GM12878 (cell line): ENCODE results near the gene MAST1. TPM values are rescaled to one million over a fixed set of nuclear protein-coding genes. Genes with fewer than 3 reads are reported as not detected.

Source experiments
- ATAC-seq: fragments of 200-7000 bp; cut with Tn5 transposase; 3 replicates; pipeline ENCODE4 v1.9.1; 2020; ENCODE audit warnings: mild to moderate bottlenecking, moderate library complexity
- BruUV-seq: library from RNA; stranded (reverse); fragments of 400-500 nt; replicated peaks from 2 replicates; lab custom pipeline; 2021; lab: Mats Ljungman, UMichigan
- CTCF ChIA-PET: fragments of 300-600 bp; sonication (Branson Sonifier 250); formaldehyde crosslinking; extraction: SDS; loops from one replicate; lab custom pipeline; 2021; ENCODE audit warnings: inconsistent platforms; lab: Yijun Ruan, JAX
- POLR2A ChIA-PET: fragments of 350-600 bp; formaldehyde crosslinking; extraction: SDS; loops from one replicate; lab custom pipeline; 2021; ENCODE audit warnings: inconsistent platforms; lab: Charles Lee
- RAD21 ChIA-PET: fragments of 300-600 bp; sonication (Branson Sonifier 250); formaldehyde crosslinking; loops from one replicate; lab custom pipeline; 2023; ENCODE audit warnings: antibody characterized with exemption; ENCODE audit not compliant: unreplicated experiment; lab: Charles Lee
- SMC1A ChIA-PET: fragments of 300-600 bp; sonication (Branson Sonifier 250); formaldehyde crosslinking; loops from one replicate; lab custom pipeline; 2023; ENCODE audit not compliant: unreplicated experiment, uncharacterized antibody; lab: Charles Lee
- DNase-seq: peaks from one replicate; pipeline ENCODE4 v3.0.0-alpha.2; 2011; ENCODE audit warnings: low read depth, low spot score
- FAIRE-seq: peaks from 3 replicates; lab custom pipeline; 2011; peaks lifted over from hg19 to GRCh38; lab: Jason Lieb, UNC
- H2AFZ ChIP-seq: 2 replicates; pipeline ENCODE4 v1.6.0; 2011; ENCODE audit warnings: low read depth, low read length, control low read depth; ENCODE audit not compliant: control insufficient read depth
- H3K27ac ChIP-seq: 2 replicates; pipeline ENCODE4 v1.5.1; 2011; ENCODE audit warnings: control low read depth; ENCODE audit not compliant: control insufficient read depth, insufficient read depth
- H3K27me3 ChIP-seq, 2 experiments: replicated peaks in 1 of 2; 2 replicates each; pipeline versions ENCODE4 v1.6.0 to v1.6.1; 2011; ENCODE audit warnings: low read length in 1 of 2; ENCODE audit not compliant: control insufficient read depth in 2 of 2, insufficient read depth in 2 of 2
- H3K36me3 ChIP-seq, 2 experiments: 2 replicates each; pipeline ENCODE4 v1.5.1; 2011; ENCODE audit warnings: low read length in 1 of 2; ENCODE audit not compliant: control insufficient read depth in 2 of 2, insufficient read depth in 2 of 2
- H3K4me1 ChIP-seq: 2 replicates; pipeline ENCODE4 v1.6.1; 2011; ENCODE audit warnings: mild to moderate bottlenecking, low read length, moderate library complexity, mixed read lengths; ENCODE audit not compliant: control insufficient read depth, insufficient read depth
- H3K4me2 ChIP-seq: 2 replicates; pipeline ENCODE4 v1.6.0; 2011; ENCODE audit warnings: control low read depth; ENCODE audit not compliant: control insufficient read depth, insufficient read depth
- H3K4me3 ChIP-seq: fragments of 200-600 bp; sonication (generic); 2 replicates; pipeline ENCODE4 v1.5.1; 2016
- H3K79me2 ChIP-seq: 2 replicates; pipeline ENCODE4 v1.6.0; 2011; ENCODE audit warnings: low read length; ENCODE audit not compliant: control insufficient read depth, insufficient read depth
- H3K9ac ChIP-seq: 2 replicates; pipeline ENCODE4 v1.8.0; 2011; ENCODE audit warnings: low read length, control low read depth, mixed read lengths; ENCODE audit not compliant: control insufficient read depth, insufficient read depth
- H3K9me3 ChIP-seq: replicated peaks from 3 replicates; pipeline ENCODE4 v1.5.1; 2011; ENCODE audit warnings: mild to moderate bottlenecking, low read length; ENCODE audit not compliant: control insufficient read depth, insufficient read depth
- H4K20me1 ChIP-seq: 2 replicates; pipeline ENCODE4 v1.6.0; 2011; ENCODE audit not compliant: control insufficient read depth, insufficient read depth
- BHLHE40 ChIP-seq, 2 experiments: fragments of 450-650 bp in 1 of 2; IDR thresholded peaks; 2 replicates each; pipeline ENCODE4 v1.6.1; 2011 to 2017; ENCODE audit warnings: low read depth in 2 of 2, borderline replicate concordance in 1 of 2, improper control_type of control experiment in 1 of 2, low read length in 1 of 2, mild to moderate bottlenecking in 1 of 2
- CEBPB ChIP-seq, 2 experiments: fragments of 150-350 bp in 1 of 2; IDR thresholded peaks; 2 replicates each; pipeline ENCODE4 v1.6.1; 2012 to 2014; ENCODE audit warnings: low read depth in 2 of 2, low read length in 2 of 2, borderline replicate concordance in 1 of 2, inconsistent platforms in 1 of 2
- CUX1 ChIP-seq: IDR thresholded peaks from 2 replicates; pipeline ENCODE4 v1.6.1; 2012; ENCODE audit warnings: improper control_type of control experiment, low read depth, low read length; ENCODE audit not compliant: insufficient replicate concordance
- EP300 ChIP-seq, 2 experiments: fragments of 150-350 bp in 1 of 2; IDR thresholded peaks; 2 replicates each; pipeline ENCODE4 v1.6.1; 2011 to 2012; ENCODE audit warnings: low read depth in 2 of 2, low read length in 2 of 2, borderline replicate concordance in 1 of 2, improper control_type of control experiment in 1 of 2, inconsistent platforms in 1 of 2; ENCODE audit not compliant: control insufficient read depth in 1 of 2
- MLLT1 ChIP-seq: fragments of 450-650 bp; IDR thresholded peaks from 2 replicates; pipeline ENCODE4 v1.6.1; 2016; ENCODE audit warnings: mild to moderate bottlenecking
- PKNOX1 ChIP-seq: fragments of 450-650 bp; IDR thresholded peaks from 2 replicates; pipeline ENCODE4 v1.6.1; 2016; ENCODE audit warnings: mild to moderate bottlenecking
- STAT1 ChIP-seq: fragments of 450-650 bp; conservative IDR thresholded peaks from 2 replicates; pipeline ENCODE4 v1.6.1; 2014; ENCODE audit warnings: antibody characterized with exemption, mild to moderate bottlenecking
- WGBS: methylation state at CpG from one replicate; pipeline ENCODE4 v1.1.6; 2016; ENCODE audit warnings: low lambda C conversion rate; ENCODE audit not compliant: insufficient replicate concordance, insufficient coverage; ENCODE audit errors: missing lambda C conversion rate; 5-methylcytosine and 5-hydroxymethylcytosine counted together
- in situ Hi-C: fragments of 300-500 bp; cut with MboI; formaldehyde crosslinking; loops from 9 replicates; pipeline ENCODE4 v1.14.3; 2018; ENCODE audit warnings: mixed read lengths
- intact Hi-C: fragments of 100-400 bp; cut with micrococcal nuclease; formaldehyde crosslinking; loops from one replicate; pipeline ENCODE4 v1.14.2; 2022; ENCODE audit not compliant: unreplicated experiment
- polyA plus RNA-seq, 11 experiments: library from polyadenylated mRNA; depleted of rRNA in 4 of 11; unstranded in 6 of 11; stranded (reverse) in 5 of 11; fragments of >200 nt; fragmentation: Nextera tagmentation in 4 of 11; fragmentation: Illumina TruSeq in 1 of 11; extraction: Ambion mirVana in 4 of 11; extraction: Trizol in 1 of 11; gene quantifications; 1 replicate in 1 of 11; 2 replicates in 10 of 11; pipeline versions ENCODE4 v1.2.1 to v1.2.3, GENCODE V29; 2011 to 2016; ENCODE audit warnings: inconsistent platforms in 2 of 11, missing spikeins in 2 of 11, low read depth in 1 of 11
- total RNA-seq, 4 experiments: library from RNA; depleted of rRNA in 3 of 4; stranded (reverse); fragments of >200 nt in 3 of 4; fragmentation: Illumina TruSeq in 1 of 4; extraction: Trizol in 1 of 4; gene quantifications; 2 replicates each; pipeline versions ENCODE4 v1.2.1 to v1.2.3, GENCODE V29; 2013 to 2021

The MAST1 gene
- total and polyA plus RNA-seq, 10 of the 15 experiments (the other 5 are each of a cell fraction or from before 2014, with no cell fraction given) = 0.08 to 0.79 (median 0.44) TPM; not detected in 1

- H3K27me3 ChIP-seq = no peaks in the 10 kb centered on the region
- CTCF ChIA-PET = no interaction called here
- in situ Hi-C loops = no loop called here
Observed at GRCh38 chr19:12922959-12923358, 84.6 kb downstream of the MAST1 start.

More at GRCh38 chr19:12922959-12923358, 84.6 kb downstream of the MAST1 start:
- Histone ChIP-seq H3K9me3 (no peaks in the 10 kb centered on the region; the same call in 2 of the 3 replicates), H4K20me1 (no peaks in the 10 kb centered on the region), H3K4me2 (no peak overlapping the region), H2AFZ (no peak overlapping the region), H3K27ac (no peak overlapping the region), H3K79me2 (no peaks in the 10 kb centered on the region), H3K4me3 (no peak overlapping the region), H3K9ac (no peak overlapping the region), H3K4me1 (peaks cover 3% of the 10 kb centered on the region; the same call in 1 of the 2 replicates), H3K36me3 (peaks cover 18 to 23% of the 10 kb centered on the region in 2 experiments)
- TF ChIP-seq EP300 (IDR thresholded peaks at IDR 0.05; ENCODE audit: borderline replicate concordance in 1 of 2, control insufficient read depth in 1 of 2, low read depth in 2 of 2, low read length in 2 of 2) (no peak), STAT1 (no peak), CUX1 (no peak), BHLHE40 (IDR thresholded peaks at IDR 0.05; ENCODE audit: borderline replicate concordance in 1 of 2, low read depth in 2 of 2, low read length in 1 of 2) (no peak), MLLT1 (no peak), PKNOX1 (no peak), CEBPB (IDR thresholded peaks at IDR 0.05; ENCODE audit: borderline replicate concordance in 1 of 2, low read depth in 2 of 2, low read length in 2 of 2) (no peak)
- intact Hi-C loops = no loop called here
- ATAC-seq (no peak), FAIRE-seq (no peak), DNase-seq (no peak)
- WGBS = 93% methylated on average over 4 of the region's 4 CpGs
- no TSS peak for BruUV-seq
- ChIA-PET POLR2A (no interaction called here), RAD21 (no interaction called here), SMC1A (no interaction called here)
